IPS-15b (cell line): Measurements from ENCODE around the gene NPC1.

Source experiments
- H3K27me3 ChIP-seq: one replicate; pipeline ENCODE4 v1.6.1; 2013; ENCODE audit warnings: low read length; ENCODE audit not compliant: control insufficient read depth, insufficient read depth
- H3K36me3 ChIP-seq: one replicate; pipeline ENCODE4 v1.6.1; 2013; ENCODE audit warnings: low read length; ENCODE audit not compliant: control insufficient read depth, insufficient read depth
- H3K4me1 ChIP-seq: one replicate; pipeline ENCODE4 v1.6.1; 2013; ENCODE audit warnings: mild to moderate bottlenecking, low read length; ENCODE audit not compliant: control insufficient read depth, insufficient read depth
- H3K4me3 ChIP-seq: one replicate; pipeline ENCODE4 v1.5.1; 2013; ENCODE audit warnings: low read depth, low read length
- H3K9ac ChIP-seq: one replicate; pipeline ENCODE4 v1.6.1; 2013; ENCODE audit warnings: low read depth, mild to moderate bottlenecking, low read length
- H3K9me3 ChIP-seq: one replicate; pipeline ENCODE4 v1.6.1; 2013; ENCODE audit warnings: mild to moderate bottlenecking, low read length; ENCODE audit not compliant: control insufficient read depth, insufficient read depth

The NPC1 gene

GRCh38 chr18:23539911-23540525 lies 46.3 kb downstream of the NPC1 start:
- no peak overlapping the region for H3K4me3 ChIP-seq
- no peaks in the 10 kb centered on the region for H3K9me3 ChIP-seq
- no peaks in the 10 kb centered on the region for H3K4me1 ChIP-seq
- H3K9ac ChIP-seq: no peak overlapping the region
- peaks cover 62% of the 10 kb centered on the region for H3K36me3 ChIP-seq
- no peaks in the 10 kb centered on the region for H3K27me3 ChIP-seq

DNA sequence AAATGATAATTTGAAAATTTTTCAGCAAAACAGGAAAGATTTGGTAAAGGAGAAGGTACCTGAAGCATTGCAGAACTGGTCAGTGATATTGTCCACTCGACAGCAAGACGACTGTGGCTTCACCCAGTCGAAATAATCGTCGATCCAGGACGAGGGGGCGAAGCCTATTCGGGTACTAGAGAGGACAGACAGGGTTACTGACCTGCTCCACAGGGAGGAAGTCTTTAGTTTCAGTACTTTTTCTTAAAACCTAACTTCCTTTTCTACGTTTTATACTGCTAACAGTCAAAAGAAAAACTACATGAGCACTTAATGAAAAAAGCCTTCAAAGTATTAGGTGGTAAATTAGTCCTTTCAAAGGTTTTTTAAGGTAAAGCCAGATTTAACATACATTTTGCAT lies 47.0 kb downstream of the NPC1 start:
- H3K27me3 ChIP-seq: no peaks in the 10 kb centered on the region
- no peaks in the 10 kb centered on the region for H3K4me1 ChIP-seq
- H3K9me3 ChIP-seq: no peaks in the 10 kb centered on the region
- no peak overlapping the region for H3K4me3 ChIP-seq
- H3K36me3 ChIP-seq: peaks cover 66% of the 10 kb centered on the region
- H3K9ac ChIP-seq: no peak overlapping the region

DNA sequence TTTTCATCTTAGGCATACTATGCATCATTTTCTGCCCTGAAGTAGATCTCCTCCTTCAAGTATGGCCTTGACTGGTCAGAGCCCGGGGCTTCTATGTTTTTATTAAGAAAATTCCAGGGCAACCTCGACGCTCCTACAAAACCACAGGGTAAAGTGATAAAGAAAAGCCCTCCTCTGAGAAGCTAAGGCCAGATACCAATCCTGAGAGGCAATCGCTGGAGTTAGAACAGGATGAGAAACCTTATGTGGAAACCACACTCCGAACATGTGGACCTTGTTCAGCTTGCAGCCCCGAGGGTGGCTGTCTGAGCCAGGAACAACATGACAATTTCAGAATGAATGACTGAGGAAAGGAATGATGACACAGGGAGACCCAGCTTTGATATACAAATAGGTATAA lies 47.4 kb downstream of the NPC1 start:
- H3K36me3 ChIP-seq: peaks cover 67% of the 10 kb centered on the region
- no peaks in the 10 kb centered on the region for H3K27me3 ChIP-seq
- H3K9me3 ChIP-seq: no peaks in the 10 kb centered on the region
- H3K4me1 ChIP-seq: no peaks in the 10 kb centered on the region
- no peak overlapping the region for H3K9ac ChIP-seq
- H3K4me3 ChIP-seq: no peak overlapping the region

DNA sequence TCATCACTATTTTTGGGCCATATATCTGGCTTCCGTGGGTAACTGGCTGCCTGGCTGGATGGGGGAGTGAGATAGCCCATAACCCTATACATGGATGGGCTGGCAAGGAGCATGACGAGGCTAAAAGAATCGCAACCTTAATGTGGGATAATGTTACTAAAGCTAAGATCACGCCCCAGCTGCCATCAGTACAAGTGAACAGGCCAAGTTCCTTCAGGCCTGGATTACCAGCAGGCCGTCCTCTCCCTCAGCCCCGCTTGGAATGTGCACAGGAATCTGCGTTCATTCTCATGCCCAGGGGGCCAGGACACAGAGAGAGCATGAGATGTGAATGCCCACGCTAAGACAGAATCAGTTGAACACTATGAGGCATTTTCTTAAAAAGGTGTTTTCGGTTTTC lies 48.3 kb downstream of the NPC1 start:
- H3K9ac ChIP-seq: no peak overlapping the region
- no peak overlapping the region for H3K4me3 ChIP-seq
- peaks cover 63% of the 10 kb centered on the region for H3K36me3 ChIP-seq
- H3K4me1 ChIP-seq: no peaks in the 10 kb centered on the region
- no peaks in the 10 kb centered on the region for H3K27me3 ChIP-seq
- no peaks in the 10 kb centered on the region for H3K9me3 ChIP-seq

DNA sequence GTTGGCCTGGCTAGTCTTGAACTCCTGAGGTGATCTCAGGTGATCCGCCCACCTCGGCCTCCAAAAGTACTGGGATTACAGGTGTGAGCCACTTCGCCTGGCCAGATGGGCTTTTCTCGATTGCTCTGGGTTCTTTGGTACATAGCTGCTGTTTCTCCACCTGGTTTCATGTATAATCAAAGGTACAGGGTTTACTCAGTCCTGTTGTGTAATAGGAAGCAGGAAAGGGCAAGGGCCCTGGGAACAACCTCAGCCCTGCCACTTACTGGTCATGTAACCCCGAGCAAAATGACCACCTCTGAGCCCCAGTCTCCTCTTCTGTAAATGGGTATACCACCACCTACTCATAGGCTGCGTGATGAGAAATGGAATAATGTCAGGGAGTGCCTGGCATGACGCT lies 49.0 kb downstream of the NPC1 start:
- Histone ChIP-seq H3K4me3 (no peak overlapping the region), H3K4me1 (no peaks in the 10 kb centered on the region), H3K9me3 (no peaks in the 10 kb centered on the region), H3K9ac (no peak overlapping the region), H3K27me3 (no peaks in the 10 kb centered on the region), H3K36me3 (peaks cover 60% of the 10 kb centered on the region)

DNA sequence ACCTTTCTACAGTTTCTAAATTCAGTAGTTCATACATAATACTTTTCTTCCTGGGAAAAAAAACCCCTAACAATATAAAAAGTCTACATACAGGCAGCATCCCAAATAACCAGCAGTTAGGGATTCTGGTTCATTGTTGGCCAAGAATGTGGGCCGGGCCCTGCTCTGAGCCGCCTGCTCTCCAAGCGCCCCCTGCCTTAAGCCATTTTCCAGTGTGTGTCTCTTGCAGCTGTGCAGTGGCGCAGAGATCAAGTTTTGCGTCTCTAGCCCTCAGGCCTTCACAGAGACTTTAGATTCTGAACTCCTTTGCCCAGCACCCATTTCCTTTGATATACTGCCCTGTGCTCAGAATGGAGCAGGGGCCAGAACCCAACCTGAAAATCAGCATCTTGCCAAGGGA lies 50.1 kb downstream of the NPC1 start:
- H3K9me3 ChIP-seq: no peaks in the 10 kb centered on the region
- no peaks in the 10 kb centered on the region for H3K4me1 ChIP-seq
- no peak overlapping the region for H3K9ac ChIP-seq
- H3K27me3 ChIP-seq: no peaks in the 10 kb centered on the region
- H3K4me3 ChIP-seq: no peak overlapping the region
- peaks cover 63% of the 10 kb centered on the region for H3K36me3 ChIP-seq

DNA sequence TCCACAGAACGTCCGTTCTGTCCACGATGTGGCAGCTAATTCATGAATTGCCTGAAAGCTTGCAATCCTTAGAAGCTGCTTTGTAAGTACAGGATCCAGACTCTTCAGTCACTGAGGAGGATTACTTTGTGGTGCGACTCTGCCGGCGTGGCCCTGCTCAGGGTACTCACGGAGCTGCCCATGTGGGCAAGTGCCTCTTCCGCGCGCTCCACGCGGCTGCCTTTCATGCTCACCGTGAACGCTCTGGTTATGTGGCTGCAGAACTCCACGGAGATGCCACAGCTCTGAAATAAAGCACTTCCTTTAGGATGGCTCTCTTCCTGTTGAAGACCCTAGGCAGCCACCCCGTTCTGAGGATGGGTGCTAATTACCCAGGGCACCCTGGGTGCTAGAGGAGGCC lies 52.0 kb downstream of the NPC1 start:
- no peak overlapping the region for H3K4me3 ChIP-seq
- H3K36me3 ChIP-seq: peaks cover 62% of the 10 kb centered on the region

GRCh38 chr18:23532848-23533247 lies 53.5 kb downstream of the NPC1 start:
- no peak overlapping the region for H3K9ac ChIP-seq
- no peak overlapping the region for H3K4me3 ChIP-seq
- peaks cover 63% of the 10 kb centered on the region for H3K36me3 ChIP-seq
- H3K9me3 ChIP-seq: no peaks in the 10 kb centered on the region
- no peaks in the 10 kb centered on the region for H3K4me1 ChIP-seq
- no peaks in the 10 kb centered on the region for H3K27me3 ChIP-seq

More for the DNA sequence above, 52.0 kb downstream of the NPC1 start:
- H3K4me1 ChIP-seq: no peaks in the 10 kb centered on the region
- H3K27me3 ChIP-seq: no peaks in the 10 kb centered on the region
- H3K9ac ChIP-seq: no peak overlapping the region
- H3K9me3 ChIP-seq: no peaks in the 10 kb centered on the region

GRCh38 chr18:23531912-23532311 lies 54.4 kb downstream of the NPC1 start:
- Histone ChIP-seq H3K36me3 (peaks cover 60% of the 10 kb centered on the region), H3K9ac (no peak overlapping the region), H3K27me3 (no peaks in the 10 kb centered on the region), H3K4me3 (no peak overlapping the region), H3K4me1 (no peaks in the 10 kb centered on the region), H3K9me3 (no peaks in the 10 kb centered on the region)

DNA sequence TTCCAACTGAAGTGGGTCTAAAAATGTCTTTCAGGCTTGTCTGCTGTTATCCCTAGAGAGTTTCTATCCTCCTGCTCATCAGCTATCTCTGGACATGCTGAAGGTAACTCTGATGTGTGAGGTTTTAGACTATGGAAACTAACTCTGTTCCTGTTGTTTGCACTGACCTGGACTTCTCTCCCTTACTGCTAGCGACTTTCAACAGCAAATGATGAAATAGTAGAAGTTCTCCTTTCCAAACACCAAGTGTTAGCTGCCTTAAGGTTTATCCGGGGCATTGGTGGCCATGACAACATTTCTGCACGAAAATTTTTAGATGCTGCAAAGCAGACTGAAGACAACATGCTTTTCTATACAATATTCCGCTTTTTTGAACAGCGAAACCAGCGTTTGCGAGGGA lies 56.1 kb downstream of the NPC1 start:
- no peaks in the 10 kb centered on the region for H3K27me3 ChIP-seq
- H3K36me3 ChIP-seq: peaks cover 51% of the 10 kb centered on the region
- H3K4me1 ChIP-seq: no peaks in the 10 kb centered on the region

DNA sequence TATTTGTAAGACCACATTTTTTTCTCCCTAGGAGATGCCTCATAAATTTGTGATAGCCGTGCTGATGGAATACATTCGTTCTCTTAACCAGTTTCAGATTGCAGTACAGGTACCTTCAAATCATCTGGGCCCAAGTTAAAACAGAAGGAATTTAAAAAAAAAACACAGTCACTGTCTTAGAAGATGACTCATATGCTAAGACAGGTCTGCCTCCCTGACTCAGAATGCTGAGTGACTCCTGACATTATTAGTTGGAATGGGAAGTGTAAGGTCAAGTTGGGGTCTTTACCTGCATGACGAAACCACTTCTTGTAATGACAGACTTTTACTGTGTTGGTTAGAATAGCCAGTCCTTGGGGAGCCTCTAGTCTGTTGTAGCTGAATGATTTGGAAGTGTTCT lies 56.7 kb downstream of the NPC1 start:
- Histone ChIP-seq H3K36me3 (peaks cover 47% of the 10 kb centered on the region), H3K9me3 (no peaks in the 10 kb centered on the region), H3K9ac (no peak overlapping the region), H3K27me3 (no peaks in the 10 kb centered on the region), H3K4me3 (no peak overlapping the region), H3K4me1 (no peaks in the 10 kb centered on the region)

More for the DNA sequence above, 56.1 kb downstream of the NPC1 start:
- H3K4me3 ChIP-seq: no peak overlapping the region
- H3K9ac ChIP-seq: no peak overlapping the region
- no peaks in the 10 kb centered on the region for H3K9me3 ChIP-seq

DNA sequence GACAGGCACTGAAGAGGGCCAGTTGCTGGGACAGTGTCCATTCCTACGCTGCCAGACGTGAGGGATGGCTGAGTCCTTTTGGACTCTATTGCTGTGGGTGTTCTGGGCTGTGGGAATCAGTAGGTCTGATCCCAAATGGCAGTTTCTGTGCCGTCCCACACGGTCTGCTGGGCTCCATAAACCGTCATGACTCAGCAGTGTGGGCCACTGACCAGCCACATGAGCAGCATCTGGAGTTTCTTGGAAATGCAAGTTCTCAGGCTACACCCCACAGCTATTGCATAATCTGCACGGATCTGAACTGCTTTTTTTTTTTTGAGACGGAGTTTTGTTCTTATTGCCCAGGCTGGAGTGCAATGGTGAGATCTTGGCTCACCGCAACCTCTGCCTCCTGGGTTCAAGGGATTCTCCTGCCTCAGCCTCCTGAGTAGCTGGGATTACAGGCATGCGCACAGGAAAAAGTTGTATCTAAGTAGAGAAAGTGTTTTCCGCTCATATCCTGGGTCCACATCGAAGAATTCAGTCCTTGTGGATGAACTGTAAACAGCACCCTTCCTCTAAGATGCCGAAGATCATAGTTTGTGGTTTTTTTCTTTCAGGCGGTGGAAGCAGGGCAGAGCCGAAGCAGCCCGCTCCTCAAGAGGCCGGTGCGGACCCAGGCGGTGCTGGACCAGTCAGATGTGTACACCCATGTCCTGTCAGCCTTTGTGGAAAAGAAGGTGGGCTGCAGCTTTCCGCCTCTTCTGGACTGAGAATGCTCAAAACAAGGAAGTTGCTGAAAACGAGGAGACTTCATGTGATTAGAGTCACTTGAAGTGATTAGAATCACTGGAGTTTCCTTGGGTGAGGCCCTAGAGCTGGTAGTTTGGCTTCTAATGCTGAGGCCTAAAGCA lies 57.5 kb downstream of the NPC1 start:
- peaks cover 39% of the 10 kb centered on the region for H3K36me3 ChIP-seq
- no peak overlapping the region for H3K9ac ChIP-seq
- H3K4me3 ChIP-seq: no peak overlapping the region
- no peaks in the 10 kb centered on the region for H3K4me1 ChIP-seq
- H3K9me3 ChIP-seq: no peaks in the 10 kb centered on the region
- no peaks in the 10 kb centered on the region for H3K27me3 ChIP-seq
